Lower lobe of right lung (tissue), 2 donors: ENCODE results near the gene CD200R1L. TPM values are rescaled to one million over a fixed set of nuclear protein-coding genes. Genes with fewer than 3 reads are reported as not detected.
A peak's percentile ranks its signal among the peaks of the same experiment; 100 is the strongest.

Source experiments
- ATAC-seq, 2 donors: fragments of 200-7000 bp; cut with Tn5 transposase; one replicate each; pipeline ENCODE4 v1.9.1; 2020 to 2022; ENCODE audit warnings: mild to moderate bottlenecking in 2 of 2, moderate library complexity in 2 of 2
- DNase-seq: peaks from one replicate; pipeline ENCODE4 v3.0.0-alpha.2; 2020
- H3K27ac ChIP-seq: fragments of 200-600 bp; one replicate; pipeline ENCODE4 v1.8.0; 2022
- H3K27me3 ChIP-seq: fragments of 200-600 bp; one replicate; pipeline ENCODE4 v1.8.0; 2022; ENCODE audit warnings: low read depth
- H3K36me3 ChIP-seq: fragments of 200-600 bp; one replicate; pipeline ENCODE4 v1.8.0; 2022; ENCODE audit warnings: mild to moderate bottlenecking
- H3K4me1 ChIP-seq: fragments of 200-600 bp; one replicate; pipeline ENCODE4 v1.8.0; 2022
- H3K4me3 ChIP-seq: fragments of 200-600 bp; one replicate; pipeline ENCODE4 v1.8.0; 2022; ENCODE audit warnings: mild to moderate bottlenecking
- H3K9me3 ChIP-seq: fragments of 200-600 bp; one replicate; pipeline ENCODE4 v1.8.0; 2022
- intact Hi-C: fragments of 100-400 bp; cut with DNase I; formaldehyde crosslinking; loops from one replicate; pipeline ENCODE4 v1.11.0; 2022
- total RNA-seq: library from RNA; stranded (reverse); fragmentation: NEBNext Ultra II Directional; extraction: Animal tissue kit (Norgen Biotek cat#: 25700); gene quantifications from one replicate; pipeline ENCODE4 v1.2.1, GENCODE V29; 2021
- TF ChIP-seq, protein P1 (sequence below): fragments of 200-600 bp; IDR thresholded peaks from one replicate; pipeline ENCODE4 v1.8.0; 2022; ENCODE audit warnings: antibody characterized with exemption, mild to moderate bottlenecking
- donor health status: DM: no; HTN: yes; CAD: no; lungs with severe emphysema.

Gene CD200R1L
- total RNA-seq, 1 donor from 2014 or later: not detected

DNA sequence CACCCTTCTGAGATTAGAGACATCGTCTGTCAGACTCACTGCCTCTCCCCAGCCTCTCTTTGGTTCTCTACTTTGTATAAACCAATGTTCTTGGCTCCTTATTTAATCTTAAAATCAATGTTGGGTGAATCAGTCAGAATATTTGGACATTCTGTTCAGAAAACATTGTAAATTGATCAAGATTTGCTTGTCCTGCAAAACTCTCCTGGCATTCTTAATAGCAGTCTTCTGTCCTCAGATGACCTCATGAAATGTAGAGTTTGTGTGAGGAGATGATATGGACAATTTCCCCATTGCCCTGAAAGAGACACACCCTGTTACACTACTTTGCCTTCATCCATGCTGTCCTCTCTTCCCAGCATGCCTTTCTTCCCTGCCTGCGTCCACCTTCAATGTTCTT, 33.6 kb downstream of the CD200R1L start:
- no peaks in the 10 kb centered on the region for H3K27me3 ChIP-seq
- no peaks in the 10 kb centered on the region for H3K36me3 ChIP-seq
- intact Hi-C loops: no loop called here
- no peak for ATAC-seq
- H3K4me1 ChIP-seq: peaks cover 17% of the 10 kb centered on the region
- H3K9me3 ChIP-seq: no peaks in the 10 kb centered on the region
- no peak overlapping the region for H3K4me3 ChIP-seq
- DNase-seq: no peak
- H3K27ac ChIP-seq: no peak overlapping the region
- TF ChIP-seq, protein P1, sequence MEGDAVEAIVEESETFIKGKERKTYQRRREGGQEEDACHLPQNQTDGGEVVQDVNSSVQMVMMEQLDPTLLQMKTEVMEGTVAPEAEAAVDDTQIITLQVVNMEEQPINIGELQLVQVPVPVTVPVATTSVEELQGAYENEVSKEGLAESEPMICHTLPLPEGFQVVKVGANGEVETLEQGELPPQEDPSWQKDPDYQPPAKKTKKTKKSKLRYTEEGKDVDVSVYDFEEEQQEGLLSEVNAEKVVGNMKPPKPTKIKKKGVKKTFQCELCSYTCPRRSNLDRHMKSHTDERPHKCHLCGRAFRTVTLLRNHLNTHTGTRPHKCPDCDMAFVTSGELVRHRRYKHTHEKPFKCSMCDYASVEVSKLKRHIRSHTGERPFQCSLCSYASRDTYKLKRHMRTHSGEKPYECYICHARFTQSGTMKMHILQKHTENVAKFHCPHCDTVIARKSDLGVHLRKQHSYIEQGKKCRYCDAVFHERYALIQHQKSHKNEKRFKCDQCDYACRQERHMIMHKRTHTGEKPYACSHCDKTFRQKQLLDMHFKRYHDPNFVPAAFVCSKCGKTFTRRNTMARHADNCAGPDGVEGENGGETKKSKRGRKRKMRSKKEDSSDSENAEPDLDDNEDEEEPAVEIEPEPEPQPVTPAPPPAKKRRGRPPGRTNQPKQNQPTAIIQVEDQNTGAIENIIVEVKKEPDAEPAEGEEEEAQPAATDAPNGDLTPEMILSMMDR: no peak

DNA sequence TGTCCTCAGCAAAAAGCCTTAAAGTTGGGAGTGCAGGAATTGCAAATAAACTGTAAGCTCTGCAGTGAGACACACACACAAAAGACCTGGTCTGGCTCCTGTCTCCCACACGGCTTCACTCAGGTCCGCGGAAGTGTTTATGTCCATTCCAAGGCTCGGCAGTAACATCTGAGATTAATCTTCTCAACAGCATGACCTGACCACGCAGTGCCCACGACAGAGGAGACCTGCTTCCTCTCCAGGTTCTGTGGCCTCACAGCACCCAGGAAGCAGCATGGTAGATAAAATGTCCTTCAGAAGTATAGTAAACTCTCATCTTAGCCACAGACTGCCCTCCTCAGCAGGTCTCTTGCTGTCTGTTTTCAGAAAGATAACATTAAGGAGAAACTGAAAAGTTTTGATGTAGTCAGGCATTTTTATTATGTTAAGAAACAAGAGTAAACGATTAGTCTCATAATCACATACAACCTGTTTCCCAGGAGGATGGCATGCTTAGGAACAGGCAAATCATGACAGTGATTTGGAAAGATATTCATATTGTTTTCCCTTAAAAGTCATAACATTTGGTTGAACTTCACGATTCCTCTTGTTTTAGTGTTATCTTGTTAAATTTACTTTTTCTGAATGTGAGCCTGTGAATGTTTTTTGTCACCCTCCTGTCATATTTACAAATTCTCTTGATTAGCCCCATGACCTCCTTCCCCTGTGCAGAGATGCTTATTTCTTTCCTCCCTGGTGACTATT, 34.6 kb downstream of the CD200R1L start:
- H3K9me3 ChIP-seq: no peaks in the 10 kb centered on the region
- peak overlapping the region; percentile 15 for H3K27ac ChIP-seq
- DNase-seq: no peak
- peaks cover 17% of the 10 kb centered on the region for H3K4me1 ChIP-seq
- no peaks in the 10 kb centered on the region for H3K27me3 ChIP-seq
- no peak overlapping the region for H3K4me3 ChIP-seq
- TF ChIP-seq, protein P1: no peak
- intact Hi-C loops: no loop called here
- no peak for ATAC-seq
- H3K36me3 ChIP-seq: no peaks in the 10 kb centered on the region

DNA sequence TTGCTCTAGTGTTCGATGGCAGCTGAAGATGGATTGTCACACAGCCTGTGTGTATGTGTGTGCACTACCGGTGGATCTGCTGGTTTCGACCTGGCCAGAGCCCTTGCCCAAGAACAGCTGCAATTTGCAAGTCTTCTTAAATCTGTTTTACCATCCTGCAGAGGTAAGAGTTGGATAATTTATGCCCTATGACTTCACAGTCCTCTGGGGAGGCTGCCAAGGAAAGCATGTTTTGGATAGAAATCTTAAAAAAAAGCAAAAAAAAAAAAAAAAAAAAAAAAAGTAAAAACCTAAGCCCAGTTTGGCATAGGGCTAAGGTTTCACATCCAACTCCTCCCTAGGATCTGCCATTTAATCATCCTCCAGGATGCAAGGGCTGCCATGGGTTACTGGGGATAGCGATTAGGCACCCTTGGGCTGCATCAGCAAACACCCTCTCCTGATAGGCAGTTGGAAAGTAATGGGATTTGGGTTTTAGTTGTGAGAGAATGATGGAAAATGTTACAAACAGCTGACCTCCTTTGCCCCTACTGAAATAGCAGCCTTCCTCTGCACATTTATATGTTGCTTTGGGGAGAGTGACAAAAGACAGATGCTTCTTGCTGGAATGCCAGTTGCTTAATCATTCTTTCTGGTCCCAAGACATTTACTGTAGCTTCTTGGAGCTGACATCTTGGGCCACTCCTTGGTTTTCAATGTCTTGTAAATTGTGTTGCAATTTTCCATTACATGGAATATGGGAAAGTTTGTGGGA, 35.4 kb downstream of the CD200R1L start:
- no peak for DNase-seq

DNA sequence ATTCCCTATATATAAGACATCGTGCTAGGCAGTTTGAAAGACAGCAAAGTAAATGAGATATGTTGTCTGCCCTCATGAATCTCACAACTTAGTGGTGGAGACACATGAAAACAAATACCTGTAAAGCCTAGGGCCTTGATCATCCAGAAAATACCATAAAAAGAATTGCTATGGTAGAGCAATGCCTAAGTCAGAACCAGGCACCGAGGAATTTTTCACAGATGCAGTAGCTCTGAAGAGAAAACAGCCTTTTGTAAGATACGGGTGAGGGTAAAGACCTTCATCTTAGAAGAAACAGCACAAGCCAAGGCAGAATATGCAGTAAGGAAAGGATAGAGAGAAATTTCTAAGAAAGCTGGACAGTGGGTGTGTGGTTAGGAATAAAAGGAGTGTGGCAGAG, 36.1 kb downstream of the CD200R1L start:
- peaks cover 17% of the 10 kb centered on the region for H3K4me1 ChIP-seq
- intact Hi-C loops: no loop called here

More for the DNA sequence above, 35.4 kb downstream of the CD200R1L start:
- Histone ChIP-seq H3K4me1 (peaks cover 17% of the 10 kb centered on the region), H3K27me3 (no peaks in the 10 kb centered on the region), H3K36me3 (no peaks in the 10 kb centered on the region), H3K27ac (peak overlapping the region; percentile 15), H3K4me3 (no peak overlapping the region), H3K9me3 (no peaks in the 10 kb centered on the region)
- intact Hi-C loops: no loop called here
- TF ChIP-seq, protein P1: no peak
- peak; percentile 68 to 72 for ATAC-seq

DNA sequence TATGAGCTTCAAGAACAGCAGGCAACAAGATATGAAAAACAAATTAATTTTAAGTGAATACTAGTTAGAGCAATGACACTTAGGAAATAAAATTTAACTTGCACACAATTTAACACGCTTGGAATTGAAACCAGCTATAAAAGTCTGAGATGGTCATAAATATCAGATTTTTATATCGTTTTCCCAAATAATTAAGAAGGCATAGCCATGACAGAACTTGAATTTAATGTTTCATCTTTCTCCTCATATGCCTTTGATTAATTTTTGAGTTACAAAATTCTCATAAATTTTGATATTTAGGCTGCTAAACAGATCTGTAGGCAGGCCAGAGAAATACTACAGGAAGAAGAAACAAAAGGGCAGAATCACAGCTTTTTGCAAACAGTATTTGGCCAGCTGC, 38.5 kb downstream of the CD200R1L start:
- no peak overlapping the region for H3K4me3 ChIP-seq
- no peaks in the 10 kb centered on the region for H3K9me3 ChIP-seq
- peaks cover 13% of the 10 kb centered on the region for H3K4me1 ChIP-seq
- H3K36me3 ChIP-seq: no peaks in the 10 kb centered on the region
- no peaks in the 10 kb centered on the region for H3K27me3 ChIP-seq
- intact Hi-C loops: no loop called here
- ATAC-seq: no peak
- TF ChIP-seq, protein P1: no peak
- no peak for DNase-seq
- no peak overlapping the region for H3K27ac ChIP-seq

More for the DNA sequence above, 36.1 kb downstream of the CD200R1L start:
- Histone ChIP-seq H3K9me3 (no peaks in the 10 kb centered on the region), H3K36me3 (no peaks in the 10 kb centered on the region), H3K4me3 (no peak overlapping the region), H3K27ac (no peak overlapping the region), H3K27me3 (no peaks in the 10 kb centered on the region)
- DNase-seq: no peak
- TF ChIP-seq, protein P1: no peak
- no peak for ATAC-seq
